ENCODE results near the gene RHD.
"Not testable (repeated sequence)": the region's sequence is repeated elsewhere in the genome, so short reads cannot be mapped to it uniquely, and the experiment has no call there.

RHD gene

DNA sequence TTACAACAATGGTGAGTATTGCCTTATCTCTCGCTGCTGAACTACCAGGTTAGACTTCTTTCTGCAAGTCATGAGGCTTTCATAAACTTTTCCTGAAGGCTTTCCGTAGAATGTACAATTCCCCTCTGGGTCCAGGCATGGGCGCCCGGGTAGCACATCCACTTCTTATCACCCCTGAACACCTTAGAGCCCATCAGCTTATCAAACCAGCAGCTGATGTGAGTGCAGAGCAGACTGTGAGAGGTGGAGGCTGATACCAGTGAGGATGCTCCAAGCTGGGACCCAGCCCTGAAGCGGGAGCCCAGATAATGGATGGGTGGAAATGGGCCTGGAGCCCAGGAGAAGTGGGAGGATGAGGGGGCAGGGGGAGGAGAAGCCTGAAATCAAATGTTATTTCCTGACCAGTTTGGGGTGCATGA is 7.4 kb downstream of the RHD start:
- WGBS, 2 experiments, result 95 to 98% methylated on average over 4 of the region's 5 CpGs
- not testable (repeated sequence) for H3K27ac ChIP-seq (ENCODE audit: insufficient read depth, low read depth, low read length, poor library complexity, severe bottlenecking); H3K36me3 ChIP-seq (ENCODE audit: control insufficient read depth, insufficient read depth, low read length); H3K4me3 ChIP-seq (ENCODE audit: insufficient read depth, low read depth, low read length); H3K4me1 ChIP-seq (ENCODE audit: control insufficient read depth, insufficient read depth, low read length); H3K9me3 ChIP-seq (ENCODE audit: control insufficient read depth, low read length); H3K27me3 ChIP-seq (ENCODE audit: control insufficient read depth, insufficient read depth, low read length, poor library complexity, severe bottlenecking)

DNA sequence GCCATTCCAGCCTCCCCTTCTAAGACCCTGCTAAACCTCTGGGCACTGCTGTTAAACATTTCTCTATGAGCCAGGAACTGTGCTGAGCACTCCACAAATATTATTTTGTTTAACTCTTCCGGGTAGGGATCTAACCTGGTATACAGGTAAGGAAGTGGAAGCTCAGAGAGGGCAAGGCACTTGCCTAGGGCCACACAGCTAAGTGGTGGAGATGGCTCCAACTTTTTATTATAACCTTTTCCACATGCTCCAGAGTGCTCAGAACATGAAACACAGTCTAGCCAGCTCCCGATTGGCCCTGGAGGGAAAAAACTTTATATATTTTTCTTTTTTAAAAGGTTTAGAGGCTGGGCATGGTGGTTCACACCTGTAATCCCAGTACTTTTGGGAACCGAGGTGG is 13.6 kb downstream of the RHD start:
- H3K9me3 ChIP-seq (ENCODE audit: control insufficient read depth, low read length); H3K4me3 ChIP-seq (ENCODE audit: insufficient read depth, low read depth, low read length); H3K36me3 ChIP-seq (ENCODE audit: control insufficient read depth, insufficient read depth, low read length); H3K27ac ChIP-seq (ENCODE audit: insufficient read depth, low read depth, low read length, poor library complexity, severe bottlenecking); H3K4me1 ChIP-seq (ENCODE audit: control insufficient read depth, insufficient read depth, low read length); H3K27me3 ChIP-seq (ENCODE audit: control insufficient read depth, insufficient read depth, low read length, poor library complexity, severe bottlenecking): not testable (repeated sequence)
- 89 to 93% methylated on average over 3 of the region's 3 CpGs for WGBS, 2 experiments

DNA sequence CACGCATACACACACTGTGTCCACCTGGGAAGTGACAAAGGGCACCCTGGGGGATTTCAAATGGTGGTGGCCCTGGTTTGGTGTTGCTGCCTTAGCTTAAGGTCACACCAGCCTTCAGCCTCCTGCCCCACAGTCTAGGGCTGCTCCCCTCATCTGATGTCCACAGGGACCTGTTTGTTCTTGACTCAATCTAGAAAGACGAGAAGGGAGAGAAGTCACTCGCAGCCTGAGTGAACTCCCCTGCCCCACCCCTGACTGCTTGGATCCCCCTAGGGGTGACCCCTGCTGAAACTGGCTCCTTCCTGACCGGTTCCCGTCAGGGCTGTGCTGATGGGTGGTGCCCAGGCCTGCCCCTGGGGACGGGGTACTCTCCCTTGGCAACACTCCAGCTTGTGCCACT is 14.9 kb downstream of the RHD start:
- not testable (repeated sequence) for H3K36me3 ChIP-seq (ENCODE audit: control insufficient read depth, insufficient read depth, low read length); H3K4me3 ChIP-seq (ENCODE audit: insufficient read depth, low read depth, low read length); H3K27ac ChIP-seq (ENCODE audit: insufficient read depth, low read depth, low read length, poor library complexity, severe bottlenecking); H3K4me1 ChIP-seq (ENCODE audit: control insufficient read depth, insufficient read depth, low read length); H3K27me3 ChIP-seq (ENCODE audit: control insufficient read depth, insufficient read depth, low read length, poor library complexity, severe bottlenecking); H3K9me3 ChIP-seq (ENCODE audit: control insufficient read depth, low read length)
- 92 to 93% methylated on average over 3 of the region's 6 CpGs for WGBS, 2 experiments

DNA sequence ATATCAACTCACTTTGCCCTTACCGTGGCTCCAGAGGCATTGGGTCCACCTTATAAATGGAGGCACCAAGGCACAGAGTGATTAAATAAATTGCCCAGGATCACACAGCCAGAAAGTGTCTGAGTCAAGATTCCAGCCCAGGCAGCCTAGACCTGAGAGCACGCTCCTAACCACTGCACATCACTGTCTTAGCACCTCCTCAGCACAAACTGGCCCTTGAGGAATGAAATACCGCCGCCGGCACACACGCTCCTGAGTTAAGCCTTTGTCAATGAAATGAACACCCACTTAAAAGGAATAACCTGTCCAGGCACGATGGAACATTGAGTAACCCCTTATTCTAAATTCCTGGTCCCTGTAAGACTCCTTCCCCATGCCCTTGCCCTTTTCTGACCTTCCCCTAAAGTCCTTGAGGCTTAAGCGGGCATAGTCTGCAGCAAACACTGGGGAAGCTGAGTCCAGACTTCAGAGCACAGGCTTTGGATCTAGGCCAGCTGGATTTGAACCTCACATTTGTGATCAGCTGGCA is 16.3 kb downstream of the RHD start:
- H3K9me3 ChIP-seq (ENCODE audit: control insufficient read depth, low read length); H3K4me3 ChIP-seq (ENCODE audit: insufficient read depth, low read depth, low read length); H3K27me3 ChIP-seq (ENCODE audit: control insufficient read depth, insufficient read depth, low read length, poor library complexity, severe bottlenecking); H3K36me3 ChIP-seq (ENCODE audit: control insufficient read depth, insufficient read depth, low read length); H3K27ac ChIP-seq (ENCODE audit: insufficient read depth, low read depth, low read length, poor library complexity, severe bottlenecking); H3K4me1 ChIP-seq (ENCODE audit: control insufficient read depth, insufficient read depth, low read length): not testable (repeated sequence)
- WGBS, 2 experiments, result 100% methylated on average over 1 to 2 of the region's 8 CpGs

DNA sequence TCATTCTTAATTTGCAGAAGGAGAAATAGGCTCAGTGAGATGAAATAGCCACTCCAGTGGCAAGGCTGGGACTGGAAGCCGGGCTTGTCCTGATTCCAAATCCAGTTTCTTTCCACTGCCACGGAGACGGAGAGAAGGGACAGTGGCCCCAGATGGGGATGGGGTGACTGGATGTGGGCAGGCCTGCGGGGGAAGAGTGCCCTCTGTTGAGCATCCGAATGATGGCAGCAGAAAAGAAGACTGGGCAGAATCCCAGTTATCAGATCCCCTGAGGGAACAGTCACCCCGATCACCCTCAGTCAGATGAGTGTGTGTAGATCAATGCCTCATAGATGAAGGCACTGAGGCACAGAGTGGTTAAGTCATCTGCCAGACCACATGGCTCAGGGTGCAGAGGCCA is 17.7 kb downstream of the RHD start:
- not testable (repeated sequence) for H3K36me3 ChIP-seq (ENCODE audit: control insufficient read depth, insufficient read depth, low read length); H3K4me1 ChIP-seq (ENCODE audit: control insufficient read depth, insufficient read depth, low read length); H3K9me3 ChIP-seq (ENCODE audit: control insufficient read depth, low read length); H3K4me3 ChIP-seq (ENCODE audit: insufficient read depth, low read depth, low read length); H3K27me3 ChIP-seq (ENCODE audit: control insufficient read depth, insufficient read depth, low read length, poor library complexity, severe bottlenecking); H3K27ac ChIP-seq (ENCODE audit: insufficient read depth, low read depth, low read length, poor library complexity, severe bottlenecking)
- WGBS, 2 experiments, result 3 to 8% methylated on average over 3 of the region's 6 CpGs

DNA sequence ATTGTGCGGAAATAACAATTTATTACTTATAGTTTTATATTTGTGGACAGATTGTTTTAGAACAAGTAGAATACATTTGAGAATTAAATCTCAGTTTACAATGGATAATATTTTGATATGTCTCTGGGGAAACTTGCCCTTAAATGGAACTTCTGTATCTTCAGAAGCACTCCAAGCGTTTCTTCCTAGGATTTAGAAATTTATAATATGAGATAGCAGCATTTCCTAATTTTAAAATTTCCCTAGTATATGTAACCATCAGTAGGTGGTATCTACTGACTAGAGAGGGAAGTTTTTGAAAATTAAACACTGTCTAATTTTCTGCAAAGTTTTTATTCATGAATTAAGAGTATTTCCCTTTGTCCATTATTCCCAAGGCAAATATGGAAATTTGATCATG is 21.1 kb downstream of the RHD start:
- not testable (repeated sequence) for H3K27ac ChIP-seq (ENCODE audit: insufficient read depth, low read depth, low read length, poor library complexity, severe bottlenecking); H3K27me3 ChIP-seq (ENCODE audit: control insufficient read depth, insufficient read depth, low read length, poor library complexity, severe bottlenecking); H3K9me3 ChIP-seq (ENCODE audit: control insufficient read depth, low read length); H3K4me3 ChIP-seq (ENCODE audit: insufficient read depth, low read depth, low read length); H3K36me3 ChIP-seq (ENCODE audit: control insufficient read depth, insufficient read depth, low read length); H3K4me1 ChIP-seq (ENCODE audit: control insufficient read depth, insufficient read depth, low read length)
- WGBS, 2 experiments, result 75% methylated on average over 1 of the region's 2 CpGs; no CpG with 5 or more reads in 1 of the 2 experiments

DNA sequence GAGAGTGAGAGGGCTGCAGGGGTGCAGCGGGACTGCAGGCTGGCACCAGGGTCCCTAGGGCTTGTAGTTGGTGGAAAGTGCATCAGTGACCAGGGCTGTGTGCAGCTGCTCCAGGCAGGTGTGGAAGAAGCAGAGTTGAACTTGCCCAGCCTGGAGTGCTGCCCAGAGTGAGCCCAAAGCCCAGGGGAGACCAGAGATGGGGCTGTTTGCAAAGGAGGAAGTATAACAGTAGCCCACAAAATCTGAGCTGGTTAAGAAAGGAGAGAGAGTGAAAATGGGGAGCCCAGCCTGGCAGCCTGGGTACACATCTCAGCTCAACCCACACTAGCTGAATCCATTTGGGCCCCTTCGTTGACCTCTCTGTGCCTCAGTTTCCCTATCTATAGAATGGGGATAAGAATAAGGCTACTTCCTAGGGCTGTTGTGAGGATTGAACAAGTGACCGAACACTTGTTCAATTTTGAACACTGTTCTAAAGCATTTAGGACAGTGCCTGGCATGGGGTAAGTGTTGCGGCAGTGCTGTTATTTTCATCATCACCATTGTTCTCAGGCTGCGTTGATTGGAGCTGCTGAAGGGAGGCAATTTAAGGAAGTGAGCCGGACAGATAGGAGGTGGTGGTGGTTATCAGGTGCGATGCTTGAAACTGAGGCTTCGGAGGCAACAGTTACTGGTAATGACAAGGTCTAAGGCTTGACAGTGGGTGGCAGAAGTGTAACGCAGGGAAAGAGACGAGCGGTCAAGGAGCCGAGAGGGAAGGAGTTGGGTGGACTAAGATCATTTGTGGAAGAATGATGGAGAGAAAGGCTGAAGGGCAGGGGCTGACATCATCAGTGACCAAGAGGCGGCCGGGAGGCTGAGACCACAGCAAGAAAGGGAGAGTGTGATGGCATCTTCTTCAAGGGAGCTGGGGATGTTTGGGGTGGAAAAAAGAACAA is 22.8 kb downstream of the RHD start:
- not testable (repeated sequence) for H3K36me3 ChIP-seq (ENCODE audit: control insufficient read depth, insufficient read depth, low read length); H3K9me3 ChIP-seq (ENCODE audit: control insufficient read depth, low read length); H3K4me1 ChIP-seq (ENCODE audit: control insufficient read depth, insufficient read depth, low read length); H3K27ac ChIP-seq (ENCODE audit: insufficient read depth, low read depth, low read length, poor library complexity, severe bottlenecking); H3K4me3 ChIP-seq (ENCODE audit: insufficient read depth, low read depth, low read length); H3K27me3 ChIP-seq (ENCODE audit: control insufficient read depth, insufficient read depth, low read length, poor library complexity, severe bottlenecking)
- WGBS, 2 experiments, result 80 to 84% methylated on average over 5 to 6 of the region's 14 CpGs

DNA sequence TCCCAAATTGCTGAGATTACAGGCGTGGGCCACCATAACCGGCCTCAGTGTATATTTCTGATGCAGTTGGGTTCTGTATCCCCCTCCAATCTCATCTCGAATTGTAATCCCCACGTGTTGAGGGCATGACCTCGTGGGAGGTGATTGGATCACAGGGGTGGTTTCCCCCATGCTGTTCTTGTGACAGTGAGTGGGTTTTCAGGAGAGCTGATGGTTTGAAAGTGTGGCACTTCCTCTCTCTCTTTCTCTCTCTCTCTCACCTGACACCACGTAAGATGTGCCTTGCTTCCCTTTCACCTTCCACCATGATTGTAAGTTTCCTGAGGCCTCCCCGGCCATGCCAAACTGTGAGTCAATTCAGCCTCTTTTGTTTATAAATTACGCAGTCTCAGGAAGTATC is 24.2 kb downstream of the RHD start:
- H3K27ac ChIP-seq (ENCODE audit: insufficient read depth, low read depth, low read length, poor library complexity, severe bottlenecking); H3K27me3 ChIP-seq (ENCODE audit: control insufficient read depth, insufficient read depth, low read length, poor library complexity, severe bottlenecking); H3K4me3 ChIP-seq (ENCODE audit: insufficient read depth, low read depth, low read length); H3K9me3 ChIP-seq (ENCODE audit: control insufficient read depth, low read length); H3K4me1 ChIP-seq (ENCODE audit: control insufficient read depth, insufficient read depth, low read length); H3K36me3 ChIP-seq (ENCODE audit: control insufficient read depth, insufficient read depth, low read length): not testable (repeated sequence)
- 82 to 86% methylated on average over 4 to 5 of the region's 8 CpGs for WGBS, 2 experiments

DNA sequence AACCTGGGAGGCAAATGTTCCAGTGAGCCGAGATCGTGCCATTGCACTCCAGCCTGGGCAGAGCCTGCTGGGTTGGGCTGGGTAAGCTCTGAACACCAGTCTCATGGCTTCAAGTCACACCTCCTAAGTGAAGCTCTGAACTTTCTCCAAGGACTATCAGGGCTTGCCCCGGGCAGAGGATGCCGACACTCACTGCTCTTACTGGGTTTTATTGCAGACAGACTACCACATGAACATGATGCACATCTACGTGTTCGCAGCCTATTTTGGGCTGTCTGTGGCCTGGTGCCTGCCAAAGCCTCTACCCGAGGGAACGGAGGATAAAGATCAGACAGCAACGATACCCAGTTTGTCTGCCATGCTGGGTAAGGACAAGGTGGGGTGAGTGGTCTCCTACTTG is 28.4 kb downstream of the RHD start:
- H3K27me3 ChIP-seq (ENCODE audit: control insufficient read depth, insufficient read depth, low read length, poor library complexity, severe bottlenecking); H3K4me1 ChIP-seq (ENCODE audit: control insufficient read depth, insufficient read depth, low read length); H3K36me3 ChIP-seq (ENCODE audit: control insufficient read depth, insufficient read depth, low read length); H3K9me3 ChIP-seq (ENCODE audit: control insufficient read depth, low read length); H3K4me3 ChIP-seq (ENCODE audit: insufficient read depth, low read depth, low read length); H3K27ac ChIP-seq (ENCODE audit: insufficient read depth, low read depth, low read length, poor library complexity, severe bottlenecking): not testable (repeated sequence)
- WGBS, 2 experiments, result 96 to 97% methylated on average over 9 of the region's 9 CpGs

DNA sequence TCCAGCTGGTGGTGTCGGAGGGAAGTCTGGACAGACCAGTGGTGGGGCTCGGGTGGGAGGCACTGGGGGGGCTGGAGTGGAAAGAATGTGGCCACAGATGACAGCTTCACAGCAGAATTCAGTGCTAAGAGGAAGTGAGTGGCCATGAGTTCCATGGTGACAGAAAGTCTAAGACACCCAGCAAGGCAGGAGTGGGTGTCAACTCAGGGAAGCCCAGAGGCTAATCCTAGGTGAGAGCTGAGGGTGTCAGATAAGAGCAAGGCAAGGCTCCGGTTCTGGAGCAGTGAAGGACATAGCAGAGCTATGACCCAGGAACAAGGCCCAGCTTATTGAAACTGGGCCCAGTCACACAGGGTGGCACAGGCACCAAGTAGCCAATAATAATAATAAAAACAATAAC is 30.0 kb downstream of the RHD start:
- WGBS, 2 experiments, result 87 to 98% methylated on average over 3 of the region's 3 CpGs
- not testable (repeated sequence) for H3K27me3 ChIP-seq (ENCODE audit: control insufficient read depth, insufficient read depth, low read length, poor library complexity, severe bottlenecking); H3K36me3 ChIP-seq (ENCODE audit: control insufficient read depth, insufficient read depth, low read length); H3K27ac ChIP-seq (ENCODE audit: insufficient read depth, low read depth, low read length, poor library complexity, severe bottlenecking); H3K4me1 ChIP-seq (ENCODE audit: control insufficient read depth, insufficient read depth, low read length); H3K4me3 ChIP-seq (ENCODE audit: insufficient read depth, low read depth, low read length); H3K9me3 ChIP-seq (ENCODE audit: control insufficient read depth, low read length)
